Right atrium auricular region (tissue), 2 donors: ENCODE results near the gene GPX1. TPM values are rescaled to one million over a fixed set of nuclear protein-coding genes. Genes with fewer than 3 reads are reported as not detected.
"Not testable (repeated sequence)": the region's sequence is repeated elsewhere in the genome, so short reads cannot be mapped to it uniquely, and the experiment has no call there.

Source experiments
- DNase-seq: peaks from one replicate; pipeline ENCODE4 v3.0.0-alpha.2; 2019; ENCODE audit warnings: low spot score
- H3K27ac ChIP-seq, 2 donors: fragments of 200-600 bp; sonication (generic); 1 replicate in 1 of 2; 2 replicates in 1 of 2; pipeline ENCODE4 v1.5.1; 2016 to 2019
- H3K27me3 ChIP-seq, 2 donors: fragments of 200-600 bp; sonication (generic); one replicate each; pipeline versions ENCODE4 v1.5.1 to v1.6.0; 2017 to 2019
- H3K36me3 ChIP-seq: fragments of 200-600 bp; sonication (generic); one replicate; pipeline ENCODE4 v1.5.1; 2016
- H3K4me1 ChIP-seq, 2 donors: fragments of 200-600 bp; sonication (generic); one replicate each; pipeline versions ENCODE4 v1.5.1 to v1.6.0; 2017 to 2019
- H3K4me3 ChIP-seq, 2 donors: fragments of 200-600 bp; sonication (generic); 1 replicate in 1 of 2; 2 replicates in 1 of 2; pipeline ENCODE4 v1.5.1; 2017 to 2019; ENCODE audit warnings: mild to moderate bottlenecking in 1 of 2, moderate library complexity in 1 of 2
- H3K9me3 ChIP-seq, 2 donors: fragments of 200-600 bp; sonication (generic); one replicate each; pipeline ENCODE4 v1.5.1; 2019
- total RNA-seq, 2 donors: library from RNA; depleted of rRNA; stranded (reverse); fragments of >200 nt; gene quantifications; one replicate each; pipeline ENCODE4 v1.1.0, GENCODE V29; 2016
- TF ChIP-seq, protein P1 (sequence below), 2 donors: fragments of 200-600 bp; sonication (generic); IDR thresholded peaks; one replicate each; pipeline ENCODE4 v1.5.1; 2019; ENCODE audit warnings: antibody characterized with exemption in 2 of 2

Gene GPX1
- total RNA-seq: 100 to 1,000 TPM; 121 to 276 TPM

GRCh38 chr3:49358217-49358883 lies at the start of gene GPX1:
Gene GPX1 (minus strand): TSS chr3:49358353. CDS start chr3:49358278, 75 bp downstream.
- Histone ChIP-seq H3K4me1 (peaks cover 0 to 23% of the 10 kb centered on the region in 2 donors), H3K27me3 (no peaks in the 10 kb centered on the region), H3K9me3 (no peaks in the 10 kb centered on the region), H3K4me3 (peak within 1 kb of the TSS; percentile 74 to 91), H3K36me3 (peaks cover 52% of the 10 kb centered on the region), H3K27ac (peak within 1 kb of the TSS; percentile 87 to 90)
- peak; percentile 97 for DNase-seq
- TF ChIP-seq, protein P1, sequence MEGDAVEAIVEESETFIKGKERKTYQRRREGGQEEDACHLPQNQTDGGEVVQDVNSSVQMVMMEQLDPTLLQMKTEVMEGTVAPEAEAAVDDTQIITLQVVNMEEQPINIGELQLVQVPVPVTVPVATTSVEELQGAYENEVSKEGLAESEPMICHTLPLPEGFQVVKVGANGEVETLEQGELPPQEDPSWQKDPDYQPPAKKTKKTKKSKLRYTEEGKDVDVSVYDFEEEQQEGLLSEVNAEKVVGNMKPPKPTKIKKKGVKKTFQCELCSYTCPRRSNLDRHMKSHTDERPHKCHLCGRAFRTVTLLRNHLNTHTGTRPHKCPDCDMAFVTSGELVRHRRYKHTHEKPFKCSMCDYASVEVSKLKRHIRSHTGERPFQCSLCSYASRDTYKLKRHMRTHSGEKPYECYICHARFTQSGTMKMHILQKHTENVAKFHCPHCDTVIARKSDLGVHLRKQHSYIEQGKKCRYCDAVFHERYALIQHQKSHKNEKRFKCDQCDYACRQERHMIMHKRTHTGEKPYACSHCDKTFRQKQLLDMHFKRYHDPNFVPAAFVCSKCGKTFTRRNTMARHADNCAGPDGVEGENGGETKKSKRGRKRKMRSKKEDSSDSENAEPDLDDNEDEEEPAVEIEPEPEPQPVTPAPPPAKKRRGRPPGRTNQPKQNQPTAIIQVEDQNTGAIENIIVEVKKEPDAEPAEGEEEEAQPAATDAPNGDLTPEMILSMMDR (IDR thresholded peaks at IDR 0.05): peak in 1 of 2 donors; percentile 12

DNA sequence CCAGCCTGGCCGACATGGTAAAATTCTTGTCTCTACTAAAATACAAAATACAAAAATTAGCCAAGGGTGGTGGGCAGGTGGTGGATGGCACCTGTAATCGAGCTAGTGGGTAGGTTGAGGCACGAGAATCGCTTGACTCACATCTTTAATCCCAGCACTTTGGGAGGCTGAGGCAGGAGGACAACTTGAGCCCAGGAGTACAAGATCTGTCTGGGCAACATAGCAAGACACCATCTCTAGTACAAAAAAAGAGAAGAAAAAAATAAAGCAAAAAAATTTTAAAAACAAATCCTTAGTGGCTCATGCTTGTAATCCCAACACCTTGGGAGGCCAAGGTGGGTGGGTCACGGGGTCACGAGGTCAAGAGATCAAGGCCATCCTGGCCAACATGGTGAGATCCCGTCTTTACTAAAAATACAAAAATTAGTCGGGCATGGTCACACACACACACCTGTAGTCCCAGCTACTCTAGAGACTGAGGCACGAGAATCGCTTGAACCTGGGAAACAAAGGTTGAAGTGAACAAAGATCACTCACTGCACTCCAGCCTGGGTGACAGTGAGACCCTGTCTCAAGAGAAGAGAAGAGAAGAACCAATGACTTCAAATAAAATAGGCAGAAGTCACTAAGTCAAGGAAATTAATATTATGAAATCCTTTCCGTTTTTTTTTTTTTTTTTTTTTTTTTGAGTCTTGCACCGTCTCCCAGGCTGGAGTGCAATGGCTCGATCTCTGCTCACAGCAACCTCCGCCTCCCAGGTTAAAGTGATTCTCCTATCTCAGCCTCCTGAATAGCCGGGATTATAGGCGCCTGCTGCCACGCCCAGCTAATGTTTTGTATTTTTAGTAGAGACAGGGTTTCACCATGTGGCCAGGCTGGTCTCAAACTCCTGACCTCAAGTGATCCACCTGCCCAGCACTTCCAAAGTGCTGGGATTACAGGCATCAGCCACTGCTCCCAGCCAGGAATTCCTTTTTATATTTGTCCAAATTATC lies 48.7 kb upstream of the GPX1 start:
- TF ChIP-seq, protein P1 (IDR thresholded peaks at IDR 0.05): no peak
- Histone ChIP-seq H3K4me3 (no peak overlapping the region), H3K36me3 (no peaks in the 10 kb centered on the region), H3K9me3 (no peaks in the 10 kb centered on the region), H3K27ac (peak overlapping the region; percentile 35 to 53), H3K4me1 (peaks cover 0 to 57% of the 10 kb centered on the region in 2 donors), H3K27me3 (no peaks in the 10 kb centered on the region)
- DNase-seq: no peak

- DNase-seq, H3K4me3 ChIP-seq, H3K27me3 ChIP-seq, H3K9me3 ChIP-seq, H3K36me3 ChIP-seq: not testable (repeated sequence)
- Histone ChIP-seq H3K4me1 (peaks cover 0 to 54% of the 10 kb centered on the region in 2 donors), H3K27ac (peak overlapping the region; percentile 29 to 37)
Observed at GRCh38 chr3:49405570-49405969, 47.4 kb upstream of the GPX1 start.

- Histone ChIP-seq H3K36me3 (no peaks in the 10 kb centered on the region), H3K27ac (no peak overlapping the region)
- DNase-seq: no peak
Observed at GRCh38 chr3:49403891-49404290, 45.7 kb upstream of the GPX1 start.

DNA sequence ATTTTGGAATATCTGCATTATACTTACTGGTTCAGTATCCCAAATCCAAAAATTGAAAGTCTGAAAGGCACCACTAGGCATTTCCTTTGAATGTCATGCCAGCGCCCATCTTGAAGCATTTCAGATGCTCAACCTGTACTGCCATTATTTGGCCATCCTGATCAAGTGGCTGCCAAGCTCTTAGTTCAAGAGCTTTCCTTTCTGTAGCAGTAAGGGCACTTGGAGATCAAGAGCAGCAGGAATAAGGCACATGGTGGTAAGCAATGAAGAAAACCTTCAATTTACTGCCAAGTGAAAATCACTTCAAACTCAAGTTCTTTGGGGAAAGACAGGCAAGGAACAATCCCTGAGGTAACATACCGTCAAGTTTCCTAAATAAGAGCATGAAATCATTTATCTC lies 43.6 kb upstream of the GPX1 start:
- Histone ChIP-seq H3K36me3 (no peaks in the 10 kb centered on the region), H3K27me3 (no peaks in the 10 kb centered on the region), H3K27ac (no peak overlapping the region), H3K4me1 (peaks cover 0 to 46% of the 10 kb centered on the region in 2 donors), H3K4me3 (no peak overlapping the region), H3K9me3 (no peaks in the 10 kb centered on the region)
- TF ChIP-seq, protein P1 (IDR thresholded peaks at IDR 0.05): no peak
- DNase-seq: no peak

More at GRCh38 chr3:49403891-49404290, 45.7 kb upstream of the GPX1 start:
- Histone ChIP-seq H3K4me3 (no peak overlapping the region), H3K27me3 (no peaks in the 10 kb centered on the region), H3K4me1 (peaks cover 0 to 47% of the 10 kb centered on the region in 2 donors), H3K9me3 (no peaks in the 10 kb centered on the region)
- TF ChIP-seq, protein P1 (IDR thresholded peaks at IDR 0.05): no peak

- no peak overlapping the region for H3K27ac ChIP-seq
- TF ChIP-seq, protein P1 (IDR thresholded peaks at IDR 0.05): no peak
Observed at GRCh38 chr3:49399461-49399860, 41.3 kb upstream of the GPX1 start.

More at GRCh38 chr3:49399461-49399860, 41.3 kb upstream of the GPX1 start:
- H3K36me3 ChIP-seq: no peaks in the 10 kb centered on the region
- H3K4me3 ChIP-seq: no peak overlapping the region
- H3K4me1 ChIP-seq: peaks cover 0 to 46% of the 10 kb centered on the region in 2 donors
- H3K9me3 ChIP-seq: no peaks in the 10 kb centered on the region
- no peaks in the 10 kb centered on the region for H3K27me3 ChIP-seq
- DNase-seq: no peak
